Measurements from ENCODE around the gene TMEM243.
"Not testable (repeated sequence)": the region's sequence is repeated elsewhere in the genome, so short reads cannot be mapped to it uniquely, and the experiment has no call there.

The TMEM243 gene

DNA sequence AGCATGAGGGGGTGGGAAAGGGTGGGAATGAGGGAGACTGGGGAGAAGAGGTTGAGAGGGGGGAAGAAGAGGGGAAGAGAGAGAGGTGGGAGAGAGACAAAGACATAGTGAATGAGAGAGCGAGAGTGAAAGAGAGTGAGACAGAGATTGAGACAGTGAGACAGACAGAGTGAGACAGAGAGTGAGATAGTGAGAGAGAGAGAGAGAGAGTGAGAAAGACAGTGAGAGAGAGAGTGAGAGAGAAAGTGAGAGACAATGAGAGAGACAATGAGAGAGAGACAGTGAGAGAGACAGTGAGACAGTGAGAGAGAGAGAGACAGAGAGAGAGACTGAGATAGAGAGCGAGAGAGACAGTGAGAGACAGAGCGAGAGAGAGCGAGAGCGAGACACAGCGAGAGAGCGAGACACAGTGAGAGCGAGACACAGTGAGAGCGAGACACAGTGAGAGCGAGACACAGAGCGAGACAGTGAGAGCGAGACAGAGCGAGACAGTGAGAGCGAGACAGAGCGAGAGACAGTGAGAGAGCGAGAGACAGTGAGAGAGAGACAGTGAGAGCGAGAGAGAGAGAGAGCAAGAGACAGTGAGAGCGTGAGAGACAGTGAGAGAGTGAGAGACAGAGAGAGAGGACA lies 10.1 kb downstream of the TMEM243 start:
- TF ChIP-seq, protein P1, sequence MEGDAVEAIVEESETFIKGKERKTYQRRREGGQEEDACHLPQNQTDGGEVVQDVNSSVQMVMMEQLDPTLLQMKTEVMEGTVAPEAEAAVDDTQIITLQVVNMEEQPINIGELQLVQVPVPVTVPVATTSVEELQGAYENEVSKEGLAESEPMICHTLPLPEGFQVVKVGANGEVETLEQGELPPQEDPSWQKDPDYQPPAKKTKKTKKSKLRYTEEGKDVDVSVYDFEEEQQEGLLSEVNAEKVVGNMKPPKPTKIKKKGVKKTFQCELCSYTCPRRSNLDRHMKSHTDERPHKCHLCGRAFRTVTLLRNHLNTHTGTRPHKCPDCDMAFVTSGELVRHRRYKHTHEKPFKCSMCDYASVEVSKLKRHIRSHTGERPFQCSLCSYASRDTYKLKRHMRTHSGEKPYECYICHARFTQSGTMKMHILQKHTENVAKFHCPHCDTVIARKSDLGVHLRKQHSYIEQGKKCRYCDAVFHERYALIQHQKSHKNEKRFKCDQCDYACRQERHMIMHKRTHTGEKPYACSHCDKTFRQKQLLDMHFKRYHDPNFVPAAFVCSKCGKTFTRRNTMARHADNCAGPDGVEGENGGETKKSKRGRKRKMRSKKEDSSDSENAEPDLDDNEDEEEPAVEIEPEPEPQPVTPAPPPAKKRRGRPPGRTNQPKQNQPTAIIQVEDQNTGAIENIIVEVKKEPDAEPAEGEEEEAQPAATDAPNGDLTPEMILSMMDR (IDR thresholded peaks at IDR 0.05), result no peak
- TF ChIP-seq ZFX (IDR thresholded peaks at IDR 0.05; ENCODE audit: borderline replicate concordance), result no peak
- no peak overlapping the region for H3K27ac ChIP-seq

DNA sequence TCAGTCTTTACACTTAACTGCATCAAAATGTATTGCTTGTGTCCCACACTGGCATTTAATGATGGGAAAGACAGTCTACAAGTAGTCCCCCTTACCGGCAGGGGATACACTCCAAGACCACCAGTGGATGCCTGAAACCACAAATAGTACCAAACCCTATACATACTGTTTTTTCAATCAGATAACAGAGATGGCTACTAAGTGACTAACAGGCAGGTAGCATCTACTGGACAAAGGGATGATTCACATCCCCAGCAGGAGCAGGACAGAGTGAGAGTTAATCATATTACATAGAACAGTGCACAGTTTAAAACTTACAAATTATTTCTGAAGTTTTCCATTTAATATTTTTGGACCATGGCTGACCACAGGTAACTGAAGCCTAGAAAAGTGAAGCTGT lies 13.2 kb downstream of the TMEM243 start:
- no peak overlapping the region for H3K27ac ChIP-seq
- no peak for TF ChIP-seq ZFX (IDR thresholded peaks at IDR 0.05; ENCODE audit: borderline replicate concordance)
- TF ChIP-seq, protein P1 (IDR thresholded peaks at IDR 0.05), result no peak

DNA sequence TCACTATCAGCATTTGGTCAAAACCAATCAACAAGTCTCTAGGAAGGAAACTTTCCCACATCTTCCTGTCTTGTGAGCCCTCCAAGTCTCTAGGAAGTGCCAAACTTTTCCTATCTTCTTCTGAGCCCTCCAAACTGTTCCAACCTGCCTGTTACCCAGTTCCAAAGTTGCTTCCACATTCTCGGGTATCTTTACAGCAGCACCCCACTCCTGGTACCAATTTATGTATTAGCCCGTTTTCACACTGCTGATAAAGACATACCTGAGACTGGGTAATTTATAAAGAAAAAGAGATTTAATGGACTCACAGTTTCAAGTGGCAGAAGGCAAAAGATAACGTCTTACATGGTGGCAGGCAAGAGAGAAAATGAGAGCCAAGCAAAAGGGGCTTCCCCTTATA lies 13.8 kb downstream of the TMEM243 start:
- H3K27ac ChIP-seq, result not testable (repeated sequence)

DNA sequence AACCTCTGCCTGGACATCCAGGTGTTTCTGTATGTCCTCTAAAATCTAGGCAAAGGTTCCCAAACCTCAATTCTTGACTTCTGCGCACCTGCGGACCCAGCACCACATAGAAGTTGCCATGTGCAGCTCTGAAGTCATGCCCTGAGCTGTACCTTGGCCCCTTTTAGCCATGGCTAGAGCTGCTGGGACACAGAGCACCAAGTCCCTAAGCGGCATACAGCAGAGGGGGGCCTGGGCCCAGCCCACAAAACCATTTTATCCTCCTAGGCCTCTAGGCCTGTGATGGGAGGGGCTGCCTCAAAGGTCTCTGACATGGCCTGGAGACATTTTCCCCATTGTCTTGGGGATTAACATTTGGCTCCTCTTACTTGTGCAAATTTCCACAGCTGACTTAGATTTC lies 14.6 kb downstream of the TMEM243 start:
- TF ChIP-seq, protein P1 (IDR thresholded peaks at IDR 0.05), result no peak
- no peak for TF ChIP-seq ZFX (IDR thresholded peaks at IDR 0.05; ENCODE audit: borderline replicate concordance)
- H3K27ac ChIP-seq, result no peak overlapping the region

DNA sequence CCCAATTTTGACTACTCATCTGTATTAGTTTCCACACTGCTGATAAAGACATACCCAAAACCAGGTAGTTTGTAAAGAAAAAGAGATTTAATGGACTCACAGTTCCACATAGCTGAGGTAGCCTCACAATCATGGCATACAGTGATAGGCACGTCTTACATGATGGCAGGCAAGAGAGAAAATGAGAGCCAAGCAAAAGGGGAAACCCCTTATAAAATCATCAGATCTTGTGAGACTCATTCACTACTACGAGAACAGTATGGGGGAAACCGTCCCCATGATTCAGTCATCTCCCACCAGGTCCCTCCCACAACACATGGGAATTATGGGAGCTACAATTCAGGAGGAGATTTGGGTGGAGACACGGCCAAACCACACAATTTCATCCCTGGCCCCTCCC lies 15.6 kb downstream of the TMEM243 start:
- not testable (repeated sequence) for H3K27ac ChIP-seq

DNA sequence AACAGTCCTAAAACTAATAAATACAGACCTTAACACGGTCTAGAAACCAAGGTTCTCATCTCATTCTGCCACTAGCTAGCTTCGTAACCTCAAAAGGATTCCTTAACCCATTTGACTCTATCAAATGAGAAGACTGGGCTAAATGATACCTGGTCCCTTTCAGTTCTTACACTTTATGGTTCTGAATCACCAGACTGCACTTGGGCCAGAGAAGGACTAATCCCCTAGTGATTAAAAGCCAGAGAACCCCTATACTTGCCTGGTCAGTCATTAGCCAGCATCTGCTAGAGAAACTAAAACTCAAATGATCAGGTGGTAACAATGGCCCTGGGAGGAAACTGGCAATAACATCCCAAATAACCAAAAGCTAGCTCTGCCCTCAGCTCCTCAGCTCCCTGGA lies 16.8 kb downstream of the TMEM243 start:
- TF ChIP-seq, protein P1 (IDR thresholded peaks at IDR 0.05), result no peak
- TF ChIP-seq ZFX (IDR thresholded peaks at IDR 0.05; ENCODE audit: borderline replicate concordance), result no peak
- H3K27ac ChIP-seq, result no peak overlapping the region

DNA sequence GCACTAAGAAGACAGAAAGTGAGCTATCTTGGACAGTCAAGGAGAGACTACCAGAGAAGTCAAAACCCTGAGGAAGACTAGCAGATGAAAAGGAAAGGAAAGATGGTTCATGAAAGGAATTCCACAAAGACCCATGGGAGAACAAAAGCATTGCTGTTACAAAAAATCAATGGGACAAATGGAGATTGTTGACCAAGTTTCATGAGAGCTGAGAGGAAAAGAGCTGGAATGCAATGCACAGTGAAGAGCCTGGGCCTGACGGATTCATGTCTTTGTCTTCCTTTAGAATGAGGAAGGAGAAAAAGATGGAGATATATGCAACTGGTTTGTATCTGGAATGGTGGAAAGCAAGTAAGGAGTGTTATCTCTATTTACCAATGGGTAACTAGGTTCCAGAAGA lies 17.3 kb downstream of the TMEM243 start:
- no peak overlapping the region for H3K27ac ChIP-seq
- TF ChIP-seq, protein P1 (IDR thresholded peaks at IDR 0.05), result no peak
- no peak for TF ChIP-seq ZFX (IDR thresholded peaks at IDR 0.05; ENCODE audit: borderline replicate concordance)

DNA sequence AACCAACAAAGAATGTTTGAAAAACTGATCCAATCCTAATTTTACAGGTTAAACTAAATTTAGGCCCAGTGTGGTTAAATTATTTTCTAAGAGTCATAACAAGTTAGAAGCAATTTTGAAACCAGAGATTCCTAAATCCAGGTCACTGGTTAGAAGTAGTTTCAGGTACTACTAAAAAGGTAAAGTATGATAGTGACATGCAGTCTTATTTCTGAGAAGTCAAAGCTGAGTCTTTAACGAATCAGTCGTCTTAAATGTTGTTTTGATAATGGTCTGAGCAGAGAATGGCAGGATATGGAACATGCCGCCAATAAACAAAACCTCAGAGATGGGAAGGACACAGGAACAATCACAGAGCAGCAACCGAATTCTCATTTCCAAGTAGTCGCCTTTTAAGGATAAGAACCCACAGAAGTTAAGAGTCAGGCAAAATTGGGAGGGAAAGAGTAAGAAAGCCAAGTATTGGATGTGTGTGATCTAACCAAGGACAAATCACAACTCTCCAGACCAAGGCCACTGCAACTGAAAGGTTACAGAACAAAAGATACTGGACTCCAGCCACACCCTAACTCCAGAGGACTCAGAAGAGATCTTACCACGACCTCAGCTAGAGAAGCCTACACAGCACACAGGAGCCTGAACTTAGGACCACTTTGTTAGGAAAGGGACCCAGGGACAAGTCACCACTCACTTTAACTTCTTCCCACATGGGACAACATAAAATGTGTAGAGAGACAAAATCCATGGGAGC lies 19.7 kb downstream of the TMEM243 start:
- TF ChIP-seq, protein P1 (IDR thresholded peaks at IDR 0.05), result no peak
- no peak for TF ChIP-seq ZFX (IDR thresholded peaks at IDR 0.05; ENCODE audit: borderline replicate concordance)
- no peak overlapping the region for H3K27ac ChIP-seq
